ENCODE results near the gene MEPE. TPM values are rescaled to one million over a fixed set of nuclear protein-coding genes. Genes with fewer than 3 reads are reported as not detected.

The MEPE gene
- total RNA-seq, 1 experiment from 2014 or later, result not detected

DNA sequence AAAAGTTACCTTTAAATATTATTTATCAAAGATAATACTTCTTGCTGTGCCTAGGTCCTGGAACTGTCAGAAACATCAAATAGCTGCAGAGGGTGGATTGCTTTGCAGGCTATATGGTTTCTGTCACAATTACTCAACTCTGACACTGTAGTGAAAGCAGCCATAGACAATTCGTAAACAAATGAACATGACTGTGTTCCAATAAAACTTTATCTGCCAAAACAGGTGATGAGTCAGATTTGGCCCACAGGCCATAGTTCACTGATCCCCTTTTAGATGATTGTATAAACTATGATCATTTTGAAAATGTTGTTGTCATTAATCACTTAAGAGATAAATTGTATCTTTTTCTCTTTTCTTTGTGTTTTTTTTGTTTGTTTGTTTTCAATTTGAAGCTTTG, 8.4 kb upstream of the MEPE start:
- no peak for TF ChIP-seq SIN3A (IDR thresholded peaks at IDR 0.05; ENCODE audit: borderline replicate concordance, insufficient read depth, low read depth, low read length)
- TF ChIP-seq, protein P1, sequence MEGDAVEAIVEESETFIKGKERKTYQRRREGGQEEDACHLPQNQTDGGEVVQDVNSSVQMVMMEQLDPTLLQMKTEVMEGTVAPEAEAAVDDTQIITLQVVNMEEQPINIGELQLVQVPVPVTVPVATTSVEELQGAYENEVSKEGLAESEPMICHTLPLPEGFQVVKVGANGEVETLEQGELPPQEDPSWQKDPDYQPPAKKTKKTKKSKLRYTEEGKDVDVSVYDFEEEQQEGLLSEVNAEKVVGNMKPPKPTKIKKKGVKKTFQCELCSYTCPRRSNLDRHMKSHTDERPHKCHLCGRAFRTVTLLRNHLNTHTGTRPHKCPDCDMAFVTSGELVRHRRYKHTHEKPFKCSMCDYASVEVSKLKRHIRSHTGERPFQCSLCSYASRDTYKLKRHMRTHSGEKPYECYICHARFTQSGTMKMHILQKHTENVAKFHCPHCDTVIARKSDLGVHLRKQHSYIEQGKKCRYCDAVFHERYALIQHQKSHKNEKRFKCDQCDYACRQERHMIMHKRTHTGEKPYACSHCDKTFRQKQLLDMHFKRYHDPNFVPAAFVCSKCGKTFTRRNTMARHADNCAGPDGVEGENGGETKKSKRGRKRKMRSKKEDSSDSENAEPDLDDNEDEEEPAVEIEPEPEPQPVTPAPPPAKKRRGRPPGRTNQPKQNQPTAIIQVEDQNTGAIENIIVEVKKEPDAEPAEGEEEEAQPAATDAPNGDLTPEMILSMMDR (IDR thresholded peaks at IDR 0.05), result no peak
- TF ChIP-seq, protein P2, sequence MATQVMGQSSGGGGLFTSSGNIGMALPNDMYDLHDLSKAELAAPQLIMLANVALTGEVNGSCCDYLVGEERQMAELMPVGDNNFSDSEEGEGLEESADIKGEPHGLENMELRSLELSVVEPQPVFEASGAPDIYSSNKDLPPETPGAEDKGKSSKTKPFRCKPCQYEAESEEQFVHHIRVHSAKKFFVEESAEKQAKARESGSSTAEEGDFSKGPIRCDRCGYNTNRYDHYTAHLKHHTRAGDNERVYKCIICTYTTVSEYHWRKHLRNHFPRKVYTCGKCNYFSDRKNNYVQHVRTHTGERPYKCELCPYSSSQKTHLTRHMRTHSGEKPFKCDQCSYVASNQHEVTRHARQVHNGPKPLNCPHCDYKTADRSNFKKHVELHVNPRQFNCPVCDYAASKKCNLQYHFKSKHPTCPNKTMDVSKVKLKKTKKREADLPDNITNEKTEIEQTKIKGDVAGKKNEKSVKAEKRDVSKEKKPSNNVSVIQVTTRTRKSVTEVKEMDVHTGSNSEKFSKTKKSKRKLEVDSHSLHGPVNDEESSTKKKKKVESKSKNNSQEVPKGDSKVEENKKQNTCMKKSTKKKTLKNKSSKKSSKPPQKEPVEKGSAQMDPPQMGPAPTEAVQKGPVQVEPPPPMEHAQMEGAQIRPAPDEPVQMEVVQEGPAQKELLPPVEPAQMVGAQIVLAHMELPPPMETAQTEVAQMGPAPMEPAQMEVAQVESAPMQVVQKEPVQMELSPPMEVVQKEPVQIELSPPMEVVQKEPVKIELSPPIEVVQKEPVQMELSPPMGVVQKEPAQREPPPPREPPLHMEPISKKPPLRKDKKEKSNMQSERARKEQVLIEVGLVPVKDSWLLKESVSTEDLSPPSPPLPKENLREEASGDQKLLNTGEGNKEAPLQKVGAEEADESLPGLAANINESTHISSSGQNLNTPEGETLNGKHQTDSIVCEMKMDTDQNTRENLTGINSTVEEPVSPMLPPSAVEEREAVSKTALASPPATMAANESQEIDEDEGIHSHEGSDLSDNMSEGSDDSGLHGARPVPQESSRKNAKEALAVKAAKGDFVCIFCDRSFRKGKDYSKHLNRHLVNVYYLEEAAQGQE (IDR thresholded peaks at IDR 0.05; ENCODE audit: insufficient read depth in 1 of 2, low read depth in 2 of 2, low read length in 1 of 2), result no peak
- Histone ChIP-seq H3K36me3 (ENCODE audit: control insufficient read depth, insufficient read depth, low read length) (no peaks in the 10 kb centered on the region), H3K27me3 (ENCODE audit: control insufficient read depth, insufficient read depth, low read length) (no peaks in the 10 kb centered on the region), H3K9me3 (ENCODE audit: control insufficient read depth, insufficient read depth, low read depth, low read length) (no peaks in the 10 kb centered on the region), H3K4me1 (ENCODE audit: control insufficient read depth, insufficient read depth, low read length) (no peaks in the 10 kb centered on the region), H3K4me3 (ENCODE audit: low read depth in 2 of 2, low read length in 2 of 2) (no peak overlapping the region), H3K27ac (ENCODE audit: low read length) (no peak overlapping the region)
- ChIA-PET POLR2A (no interaction called here), CTCF (interaction anchor here (0.7 kb wide), 1 partner anchor 1024 kb away, joined by 3 read pairs; no protein-coding TSS in a partner anchor)
- DNase-seq (ENCODE audit: low read depth, low spot score) (no peak), ATAC-seq (no peak)
- intact Hi-C loops (cut with micrococcal nuclease; ENCODE audit: unreplicated experiment), result no loop called here
- BruUV-seq (replicated peaks), result no TSS peak
- in situ Hi-C loops (cut with HindIII; ENCODE audit: low pct_unique_long_range_greater_than_20kb, low sequenced_read_pairs), result no loop called here

DNA sequence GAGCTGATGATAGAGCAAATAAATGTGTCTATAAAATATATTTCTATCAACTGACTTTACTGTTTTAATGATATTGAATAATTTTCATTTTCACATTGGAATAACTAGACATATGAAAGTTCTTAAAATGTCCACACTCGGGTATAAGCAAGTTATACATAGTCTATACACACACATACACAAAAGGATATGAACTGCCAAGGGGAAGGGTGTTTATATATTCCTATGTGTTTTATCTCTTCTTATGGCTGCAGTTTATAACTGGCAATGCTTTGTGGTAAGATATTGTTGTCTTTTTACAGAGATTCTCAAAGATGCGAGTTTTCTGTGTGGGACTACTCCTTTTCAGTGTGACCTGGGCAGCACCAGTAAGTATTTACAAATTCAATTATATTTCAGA, 1.6 kb downstream of the MEPE start:
- Histone ChIP-seq H3K27me3 (ENCODE audit: control insufficient read depth, insufficient read depth, low read length) (no peaks in the 10 kb centered on the region; the same call in none of the 2 replicates), H3K4me1 (ENCODE audit: control insufficient read depth, insufficient read depth, low read length) (no peaks in the 10 kb centered on the region), H3K36me3 (ENCODE audit: control insufficient read depth, insufficient read depth, low read length) (no peaks in the 10 kb centered on the region), H3K27ac (ENCODE audit: low read length) (no peak overlapping the region), H3K9me3 (ENCODE audit: control insufficient read depth, insufficient read depth, low read depth, low read length) (no peaks in the 10 kb centered on the region), H3K4me3 (ENCODE audit: low read depth in 2 of 2, low read length in 2 of 2) (no peak overlapping the region)
- ATAC-seq (no peak), DNase-seq (ENCODE audit: low read depth, low spot score) (no peak)
- TF ChIP-seq SIN3A (IDR thresholded peaks at IDR 0.05; ENCODE audit: borderline replicate concordance, insufficient read depth, low read depth, low read length) (no peak), POLR2AphosphoS5 (IDR thresholded peaks at IDR 0.05; ENCODE audit: low read depth, low read length) (no peak)
- BruUV-seq (replicated peaks), result no TSS peak
- CTCF ChIA-PET, result no interaction called here
- POLR2A ChIA-PET, result no interaction called here
- in situ Hi-C loops (cut with HindIII; ENCODE audit: low pct_unique_long_range_greater_than_20kb, low sequenced_read_pairs) (no loop called here), intact Hi-C loops (cut with micrococcal nuclease; ENCODE audit: unreplicated experiment) (no loop called here)

DNA sequence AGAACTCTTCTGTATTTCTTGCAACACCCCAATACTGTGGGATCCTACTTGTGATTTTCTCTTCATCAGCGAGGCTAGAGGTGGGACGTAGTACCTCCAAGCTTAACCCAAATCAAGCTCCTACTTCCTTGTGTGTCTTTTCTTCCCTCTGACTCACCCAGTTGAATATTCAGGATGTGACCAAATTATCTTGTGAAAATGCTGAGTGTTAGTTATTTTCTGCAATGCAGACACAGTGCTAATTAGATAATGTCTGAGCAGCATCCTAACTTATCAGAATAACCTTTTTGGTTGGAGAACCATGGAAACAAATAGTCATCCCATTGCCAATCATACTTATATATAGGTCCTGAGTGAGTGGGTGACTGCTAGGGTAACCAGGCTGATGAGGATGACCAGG, 2.4 kb downstream of the MEPE start:
- no peak for DNase-seq (ENCODE audit: low read depth, low spot score)
- in situ Hi-C loops (cut with HindIII; ENCODE audit: low pct_unique_long_range_greater_than_20kb, low sequenced_read_pairs), result no loop called here
- Histone ChIP-seq H3K9me3 (ENCODE audit: control insufficient read depth, insufficient read depth, low read depth, low read length) (no peaks in the 10 kb centered on the region), H3K36me3 (ENCODE audit: control insufficient read depth, insufficient read depth, low read length) (no peaks in the 10 kb centered on the region), H3K4me3 (ENCODE audit: low read depth in 2 of 2, low read length in 2 of 2) (no peak overlapping the region), H3K4me1 (ENCODE audit: control insufficient read depth, insufficient read depth, low read length) (no peaks in the 10 kb centered on the region), H3K27me3 (ENCODE audit: control insufficient read depth, insufficient read depth, low read length) (no peaks in the 10 kb centered on the region; the same call in none of the 2 replicates), H3K27ac (ENCODE audit: low read length) (no peak overlapping the region)
- BruUV-seq (replicated peaks), result no TSS peak
- POLR2A ChIA-PET, result no interaction called here
- no peak for ATAC-seq
- TF ChIP-seq, protein P2 (IDR thresholded peaks at IDR 0.05; ENCODE audit: insufficient read depth in 1 of 2, low read depth in 2 of 2, low read length in 1 of 2), result no peak
- TF ChIP-seq POLR2AphosphoS5 (IDR thresholded peaks at IDR 0.05; ENCODE audit: low read depth, low read length) (no peak), TCF7L2 (IDR thresholded peaks at IDR 0.05; ENCODE audit: low read depth, low read length) (no peak)
- intact Hi-C loops (cut with micrococcal nuclease; ENCODE audit: unreplicated experiment), result no loop called here
- CTCF ChIA-PET, result no interaction called here

Data from Panc1 (cell line).